Measurements from ENCODE around the gene ZC3H12C. TPM values are rescaled to one million over a fixed set of nuclear protein-coding genes. Genes with fewer than 3 reads are reported as not detected.

Gene ZC3H12C
- total RNA-seq, 1 experiment from 2014 or later = 3.1 TPM

Other genes with a start within 250 kb of the ZC3H12C start
- gene RDX, start 203.2 kb downstream of the ZC3H12C start, total RNA-seq (2014; rRNA removed; shearing (Covaris generic); ENCODE audit: low replicate concordance) = 29.9 and 40.8 TPM in 2 replicates

Data from Caki2 (cell line).